ENCODE data around the gene DOC2B. TPM values are rescaled to one million over a fixed set of nuclear protein-coding genes. Genes with fewer than 3 reads are reported as not detected.

The DOC2B gene
- total RNA-seq, 6 experiments from 2014 or later, result not detected

GRCh38 chr17:148757-149156, 32.7 kb downstream of the DOC2B start:
- H3K27me3 Mint-ChIP-seq (ENCODE audit: insufficient read depth), result peaks cover 9% of the 10 kb centered on the region
- no peak for DNase-seq
- peaks cover 7% of the 10 kb centered on the region for H3K4me1 Mint-ChIP-seq (ENCODE audit: low read depth)
- TF ChIP-seq CTCF (IDR thresholded peaks at IDR 0.05), result no peak
- H3K9me3 Mint-ChIP-seq, result no peaks in the 10 kb centered on the region
- H3K4me3 Mint-ChIP-seq, result no peak overlapping the region
- no peaks in the 10 kb centered on the region for H3K36me3 Mint-ChIP-seq (ENCODE audit: low read depth)
- H3K27ac Mint-ChIP-seq, result no peak overlapping the region

- no peaks in the 10 kb centered on the region for H3K36me3 Mint-ChIP-seq (ENCODE audit: low read depth)
- no peaks in the 10 kb centered on the region for H3K9me3 Mint-ChIP-seq
- TF ChIP-seq CTCF (IDR thresholded peaks at IDR 0.05), result no peak
- no peak overlapping the region for H3K4me3 Mint-ChIP-seq
- H3K27ac Mint-ChIP-seq, result no peak overlapping the region
- no peak for DNase-seq
- H3K4me1 Mint-ChIP-seq (ENCODE audit: low read depth), result peaks cover 7% of the 10 kb centered on the region
- peaks cover 9% of the 10 kb centered on the region for H3K27me3 Mint-ChIP-seq (ENCODE audit: insufficient read depth)
Observed at GRCh38 chr17:147796-148740, 33.4 kb downstream of the DOC2B start.

- DNase-seq, result no peak
- Mint-ChIP-seq H3K27ac (no peak overlapping the region), H3K36me3 (ENCODE audit: low read depth) (no peaks in the 10 kb centered on the region), H3K9me3 (no peaks in the 10 kb centered on the region), H3K4me1 (ENCODE audit: low read depth) (no peaks in the 10 kb centered on the region), H3K4me3 (no peak overlapping the region), H3K27me3 (ENCODE audit: insufficient read depth) (peaks cover 9% of the 10 kb centered on the region)
- no peak for TF ChIP-seq CTCF (IDR thresholded peaks at IDR 0.05)
Observed at GRCh38 chr17:146983-147761, 34.3 kb downstream of the DOC2B start.

GRCh38 chr17:146546-146945, 34.9 kb downstream of the DOC2B start:
- no peak overlapping the region for H3K4me3 Mint-ChIP-seq
- DNase-seq, result no peak
- no peak overlapping the region for H3K27ac Mint-ChIP-seq
- no peaks in the 10 kb centered on the region for H3K36me3 Mint-ChIP-seq (ENCODE audit: low read depth)
- no peaks in the 10 kb centered on the region for H3K9me3 Mint-ChIP-seq
- no peaks in the 10 kb centered on the region for H3K4me1 Mint-ChIP-seq (ENCODE audit: low read depth)
- TF ChIP-seq CTCF (IDR thresholded peaks at IDR 0.05), result no peak
- H3K27me3 Mint-ChIP-seq (ENCODE audit: insufficient read depth), result peaks cover 10% of the 10 kb centered on the region

GRCh38 chr17:145671-146541, 35.5 kb downstream of the DOC2B start:
- Mint-ChIP-seq H3K4me1 (ENCODE audit: low read depth) (no peaks in the 10 kb centered on the region), H3K27ac (no peak overlapping the region), H3K9me3 (no peaks in the 10 kb centered on the region), H3K27me3 (ENCODE audit: insufficient read depth) (peaks cover 10% of the 10 kb centered on the region), H3K4me3 (no peak overlapping the region), H3K36me3 (ENCODE audit: low read depth) (no peaks in the 10 kb centered on the region)
- TF ChIP-seq CTCF (IDR thresholded peaks at IDR 0.05), result no peak
- no peak for DNase-seq
